D341Med (cell line): ENCODE data around the gene AMPH.

Experiments used
- DNase-seq: peaks from one replicate; pipeline ENCODE4 v3.0.0; 2012; ENCODE audit warnings: low spot score

The AMPH gene

DNA sequence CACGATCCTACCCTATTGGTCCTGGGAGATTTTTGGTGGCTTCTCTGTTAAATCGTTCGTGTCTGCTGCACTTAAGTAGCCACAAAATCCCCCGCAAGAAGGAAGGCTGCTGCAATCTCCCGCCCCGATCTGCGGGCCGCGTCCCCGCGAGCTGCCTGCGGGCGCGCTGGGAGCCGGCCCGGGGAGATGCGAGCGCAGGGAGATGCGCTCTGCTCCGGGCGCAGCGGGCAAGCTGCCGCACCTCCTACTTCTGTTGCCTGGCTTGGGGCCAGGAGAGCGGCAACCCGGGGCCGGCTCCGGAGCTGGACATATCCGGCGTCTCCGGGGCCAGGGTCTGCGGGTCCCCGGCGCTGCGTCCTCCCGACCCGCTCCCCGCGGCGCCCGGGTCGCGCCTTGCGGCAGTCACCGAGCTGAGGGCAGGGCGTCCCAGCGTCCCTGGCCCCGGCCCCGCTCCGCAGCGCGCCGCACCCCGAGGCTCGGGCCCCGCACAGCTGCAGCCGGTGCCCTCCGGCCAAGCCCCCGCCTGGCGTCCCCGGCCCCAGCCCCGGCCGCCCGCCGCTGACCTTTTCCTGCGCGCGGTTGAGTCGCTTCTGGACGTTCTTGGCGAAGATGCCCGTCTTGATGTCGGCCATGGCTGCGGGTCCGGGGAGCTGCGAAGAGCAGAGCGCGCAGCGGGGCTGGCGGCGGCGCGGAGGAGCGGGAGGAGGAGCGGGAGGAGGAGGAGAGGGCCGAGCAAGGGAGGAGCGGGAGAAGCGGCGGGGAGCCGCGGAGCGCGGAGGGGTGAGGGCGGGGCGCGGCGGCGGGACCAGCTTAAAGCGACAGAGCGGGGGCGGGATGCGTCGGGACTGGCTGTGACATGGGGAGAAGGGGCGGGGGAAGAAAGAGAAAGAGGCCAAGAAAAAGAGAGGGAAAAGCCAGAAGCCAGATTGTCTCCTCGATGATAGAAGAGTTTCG is at the start of gene AMPH:
Gene AMPH, minus strand, starts transcription at position 654 of the 954 bp plus-strand sequence. Its CDS starts 22 bp downstream, at position 632.
- DNase-seq = peak; percentile 77

- DNase-seq = no peak
These were observed 48.2 kb upstream of the AMPH start for GRCh38 chr7:38679419-38679818.

DNA sequence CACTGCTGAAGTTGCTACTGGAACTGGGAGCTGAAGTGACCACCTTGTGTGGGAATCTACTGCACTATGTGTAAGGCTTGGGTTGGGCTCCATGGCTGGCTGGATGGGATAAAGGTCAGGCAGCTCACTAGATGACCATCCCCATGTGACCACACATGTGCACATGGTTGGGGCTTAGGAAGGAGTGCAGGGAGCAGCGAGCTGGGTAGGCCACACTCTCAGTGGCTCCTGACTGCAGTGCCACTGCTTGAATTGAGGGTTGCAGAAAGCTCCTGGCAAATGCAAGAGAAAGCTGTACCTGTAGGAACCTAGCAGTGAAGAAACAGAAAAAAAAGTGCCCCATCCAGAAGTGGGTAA is 47.5 kb upstream of the AMPH start:
- DNase-seq = no peak

DNA sequence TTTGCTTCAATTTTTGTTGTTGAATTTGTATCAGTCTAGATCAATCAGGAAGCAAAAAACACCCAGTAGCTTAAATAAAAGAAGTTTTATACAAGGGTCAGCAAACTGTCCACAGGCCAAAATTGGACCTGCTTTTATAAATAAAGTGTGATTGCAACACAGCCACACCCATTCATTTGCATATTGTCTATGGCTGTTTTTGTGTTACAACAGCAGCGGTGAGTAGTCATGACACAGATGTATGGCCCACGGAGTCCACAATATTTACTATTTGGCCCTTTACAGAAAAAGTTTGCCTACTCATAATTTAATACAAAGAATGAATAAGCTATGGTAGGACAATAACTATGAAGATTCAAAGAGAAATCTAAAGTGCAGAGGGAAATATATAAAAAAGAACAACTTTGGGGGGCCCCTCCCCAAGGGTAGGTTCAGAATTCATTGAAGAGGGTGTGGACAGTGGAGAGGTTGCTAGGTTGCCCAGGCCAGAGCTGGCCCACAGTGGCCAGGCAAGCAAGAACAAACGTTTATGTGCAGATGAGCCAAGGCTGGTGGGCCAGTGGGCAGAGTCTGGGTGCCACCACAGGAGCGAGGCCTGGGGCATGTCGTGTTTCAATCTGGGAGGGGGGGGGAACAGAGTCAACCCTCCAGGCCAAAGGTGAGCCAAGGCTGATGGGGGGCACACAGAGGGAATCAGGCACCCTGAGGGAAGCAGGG is 47.0 kb upstream of the AMPH start:
- no peak for DNase-seq

DNA sequence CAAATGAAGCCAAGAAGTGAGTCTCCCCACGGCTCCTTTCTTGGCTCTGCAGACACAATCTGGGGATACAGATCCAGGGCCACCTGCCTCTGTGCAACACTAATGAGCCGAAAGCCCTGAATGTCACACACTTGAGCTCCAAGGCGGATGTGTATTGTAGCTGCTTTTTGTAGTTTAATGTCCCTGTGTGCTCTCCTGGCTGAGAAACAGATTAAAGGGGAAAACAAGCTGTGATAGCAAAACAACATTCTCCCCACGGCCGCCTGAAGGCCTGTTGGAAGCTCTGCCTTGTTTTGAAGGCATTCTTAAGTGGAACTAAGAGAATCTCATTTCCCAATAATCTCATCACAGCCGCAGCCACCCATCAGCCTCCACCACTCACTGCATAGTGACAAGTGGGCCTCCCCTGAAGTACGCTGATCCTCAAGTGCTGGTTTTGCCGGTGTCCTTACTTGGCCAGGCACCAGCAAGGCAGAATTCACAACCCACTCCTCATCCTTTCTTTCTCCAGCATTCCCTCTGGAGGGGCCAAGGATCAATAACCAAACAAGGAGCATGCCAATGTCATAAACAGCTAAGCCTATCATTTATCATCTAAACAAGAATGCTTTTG is 44.4 kb upstream of the AMPH start:
- DNase-seq = no peak

DNA sequence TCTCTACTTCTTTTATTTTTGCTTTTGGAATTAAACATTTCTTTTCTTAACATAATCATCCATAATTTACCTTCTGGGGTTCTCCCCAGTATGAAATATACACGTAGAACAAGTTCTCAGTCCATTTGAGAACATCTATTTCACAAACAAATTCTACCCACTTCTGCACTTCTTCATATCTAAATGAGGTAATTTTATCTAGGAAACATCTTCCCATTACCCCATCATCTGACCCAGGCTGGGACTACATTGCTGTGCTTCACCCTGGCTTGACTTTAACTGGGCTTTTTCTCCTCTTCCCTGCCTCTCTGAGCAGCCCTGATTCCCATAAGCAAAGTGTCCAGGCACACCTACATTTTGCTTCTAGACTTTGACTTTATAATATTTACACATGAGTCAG is 43.3 kb upstream of the AMPH start:
- DNase-seq = no peak

GRCh38 chr7:38673795-38674194 is 42.6 kb upstream of the AMPH start:
- no peak for DNase-seq

GRCh38 chr7:38671911-38672905 is 41.0 kb upstream of the AMPH start:
- DNase-seq = no peak

DNA sequence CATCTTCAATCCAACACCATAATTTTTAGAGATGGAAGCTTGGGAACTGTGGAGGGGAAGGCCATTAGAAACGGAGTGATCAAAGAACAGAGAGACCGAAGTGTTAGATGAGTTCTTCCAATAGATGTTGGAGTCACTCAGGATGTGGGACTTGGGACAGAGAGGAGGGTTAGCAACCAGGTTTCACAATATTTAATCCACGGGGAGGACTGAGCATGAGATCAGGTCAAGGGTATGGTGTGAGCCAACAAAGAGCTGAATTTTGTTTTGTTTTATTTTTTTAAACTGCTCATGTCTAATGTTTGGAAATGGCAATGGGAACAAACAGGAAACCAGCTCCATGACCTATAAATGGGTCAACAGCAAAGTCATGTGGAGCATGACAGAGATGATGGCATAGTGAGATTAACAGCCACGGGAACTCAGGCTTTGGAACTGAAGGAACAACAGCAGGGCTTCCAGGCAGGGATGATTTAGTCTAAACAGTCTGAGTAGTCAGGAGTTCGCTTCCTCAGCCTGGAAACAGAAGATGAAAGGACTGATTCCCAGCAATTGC is 38.9 kb upstream of the AMPH start:
- DNase-seq = no peak

DNA sequence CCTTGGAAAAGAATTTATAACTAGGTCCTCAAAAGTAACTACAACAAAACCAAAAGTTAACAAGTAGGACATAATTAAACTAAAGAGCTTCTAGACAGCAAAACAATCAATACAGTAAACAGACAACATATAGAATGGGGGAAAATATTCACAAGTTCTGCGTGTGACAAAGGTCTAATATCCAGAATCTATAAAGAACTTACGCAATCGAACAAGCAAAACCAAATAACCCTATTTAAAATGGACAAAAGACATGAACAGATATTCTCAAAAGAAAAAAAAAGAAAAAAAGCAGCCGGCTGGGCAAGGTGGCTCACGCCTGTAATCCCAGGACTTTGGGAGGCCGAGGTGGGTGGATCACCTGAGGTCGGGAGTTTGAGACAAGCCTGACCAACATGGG is 33.8 kb upstream of the AMPH start:
- DNase-seq = no peak

- DNase-seq = peak; percentile 71
These were observed 29.4 kb upstream of the AMPH start for GRCh38 chr7:38660427-38661099.

- no peak for DNase-seq
These were observed 28.8 kb upstream of the AMPH start for GRCh38 chr7:38659931-38660330.

DNA sequence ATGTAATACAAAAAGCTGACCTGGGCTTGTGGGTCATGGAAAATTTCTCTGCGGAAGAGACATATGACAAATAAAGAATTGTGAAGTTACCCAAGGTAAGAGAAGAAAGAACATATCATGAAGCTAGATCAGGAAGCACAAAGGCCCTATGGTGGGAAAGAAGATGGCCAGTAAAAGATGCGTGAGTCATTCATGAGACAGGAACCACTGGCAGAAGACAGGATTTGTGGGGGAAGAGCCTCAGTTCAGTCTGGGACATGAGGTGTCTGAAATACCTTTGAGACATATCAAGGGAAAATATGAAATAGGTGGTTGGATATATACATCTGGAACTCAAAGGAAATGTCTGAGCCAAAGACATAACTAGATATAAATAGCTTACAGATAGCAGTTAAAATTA is 27.7 kb upstream of the AMPH start:
- no peak for DNase-seq

DNA sequence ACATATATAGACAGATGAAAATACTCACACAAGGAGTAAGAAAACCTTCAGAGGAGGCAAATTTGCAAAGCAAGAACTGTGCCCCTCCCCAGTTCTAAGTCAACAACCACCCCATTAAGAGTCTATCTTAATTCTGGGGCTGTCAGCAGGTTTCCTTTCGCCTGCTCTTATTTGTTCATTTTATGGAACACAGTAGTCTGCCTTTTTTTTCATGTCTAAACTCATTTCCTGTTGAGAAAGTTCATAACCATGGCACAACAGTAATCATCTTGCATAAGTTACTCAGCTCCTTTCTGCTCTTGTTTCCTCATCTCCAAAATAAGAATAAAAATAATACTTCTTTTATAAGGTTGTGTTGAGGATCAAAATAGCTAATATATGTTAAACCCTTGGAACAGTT is 25.8 kb upstream of the AMPH start:
- DNase-seq = no peak

GRCh38 chr7:38655833-38656774 is 24.9 kb upstream of the AMPH start:
- DNase-seq = no peak

DNA sequence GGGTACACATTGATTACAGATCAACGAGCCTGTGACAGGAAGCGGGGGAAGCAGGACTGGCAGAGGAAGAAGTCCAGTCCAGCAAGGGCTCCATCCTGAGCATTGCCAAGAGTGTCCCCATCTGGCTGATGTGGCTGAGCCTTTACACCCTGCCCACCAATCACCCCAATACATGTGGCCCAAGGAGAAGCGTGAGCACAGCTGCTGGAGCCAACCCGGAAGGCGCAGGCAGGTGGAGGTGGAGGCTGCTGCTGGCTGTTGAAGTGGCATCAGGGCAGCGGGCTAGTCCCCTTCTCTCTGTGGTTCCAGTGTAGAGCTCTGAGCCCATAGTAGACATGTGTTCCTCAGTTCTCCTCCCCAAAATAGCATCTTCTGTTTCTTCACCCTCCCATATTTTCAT is 6.8 kb upstream of the AMPH start:
- DNase-seq = no peak

GRCh38 chr7:38632411-38632810 is 1.2 kb upstream of the AMPH start:
- no peak for DNase-seq

DNA sequence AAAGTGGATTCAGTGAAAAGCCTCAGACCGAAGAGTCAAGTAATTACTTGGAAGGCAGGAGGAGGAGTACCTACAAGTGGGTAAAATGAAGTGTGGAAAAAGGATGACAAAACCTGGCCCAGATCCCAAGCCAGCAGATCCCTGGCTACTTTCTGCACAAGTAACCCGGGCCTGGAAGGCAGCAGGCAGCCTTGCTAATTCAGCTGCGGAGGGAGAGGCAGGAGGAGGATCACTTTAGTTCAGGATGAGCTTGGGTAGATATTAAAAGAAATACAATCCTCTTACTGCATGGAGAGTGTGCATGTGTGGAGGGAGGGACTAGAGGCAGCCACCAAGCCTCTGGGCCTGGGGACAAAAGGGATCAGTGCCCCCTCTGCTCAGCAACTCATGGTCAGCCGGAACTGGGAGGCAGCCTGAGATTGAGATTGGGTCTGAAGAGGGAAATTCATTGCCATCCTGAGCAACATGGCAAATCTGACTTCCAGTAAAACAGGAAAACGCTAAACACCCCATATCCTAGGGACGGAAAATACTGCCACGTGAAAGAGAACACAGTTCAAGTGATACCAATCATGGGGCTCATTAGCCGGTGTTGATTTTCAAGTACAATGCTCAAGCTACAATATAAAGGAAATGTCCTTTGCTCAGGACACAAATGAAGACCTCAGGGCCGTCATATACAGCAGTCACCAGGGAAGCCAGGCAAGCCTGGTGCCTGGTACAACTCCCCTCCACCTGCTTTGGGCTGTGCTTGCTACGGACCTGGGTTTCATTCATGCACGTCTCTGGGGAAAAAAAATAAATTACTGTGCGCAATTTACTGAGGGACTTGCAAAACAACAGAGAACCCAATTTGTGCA is 1.3 kb downstream of the AMPH start:
- peak; percentile 26 for DNase-seq
